PC-3 (cell line): ENCODE measurements around the gene SNRPF.

Experiments used
- EZH2phosphoT487 ChIP-seq: fragments of 300-600 bp; sonication (generic); IDR thresholded peaks from 2 replicates; pipeline ENCODE4 v1.6.1; 2018; ENCODE audit warnings: mild to moderate bottlenecking, antibody characterized with exemption, low read length, borderline replicate concordance
- TF ChIP-seq, protein P1 (sequence below): fragments of 300-600 bp; sonication (generic); conservative IDR thresholded peaks from 2 replicates; pipeline ENCODE4 v1.5.1; 2017; ENCODE audit warnings: antibody characterized with exemption, low read depth, mild to moderate bottlenecking, low read length

DNA sequence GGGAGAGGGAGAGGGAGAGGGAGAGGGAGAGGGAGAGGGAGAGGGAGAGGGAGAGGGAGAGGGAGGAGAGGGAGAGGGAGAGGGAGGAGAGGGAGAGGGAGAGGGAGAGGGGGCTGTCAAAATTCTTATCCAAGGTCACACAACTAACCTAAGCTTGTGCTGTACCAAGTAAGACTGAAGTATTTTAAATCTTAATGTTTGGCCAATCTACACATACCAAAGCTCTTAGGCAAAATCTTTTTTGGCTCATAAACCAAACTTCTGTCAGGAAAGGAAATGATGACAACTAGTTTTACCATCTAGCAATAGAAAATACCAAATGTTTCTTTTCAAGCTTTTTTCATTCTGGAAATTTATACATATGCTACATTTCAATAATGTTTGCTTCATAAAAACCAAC is 49.8 kb downstream of the SNRPF start:
- TF ChIP-seq EZH2phosphoT487, result no peak
- TF ChIP-seq, protein P1, sequence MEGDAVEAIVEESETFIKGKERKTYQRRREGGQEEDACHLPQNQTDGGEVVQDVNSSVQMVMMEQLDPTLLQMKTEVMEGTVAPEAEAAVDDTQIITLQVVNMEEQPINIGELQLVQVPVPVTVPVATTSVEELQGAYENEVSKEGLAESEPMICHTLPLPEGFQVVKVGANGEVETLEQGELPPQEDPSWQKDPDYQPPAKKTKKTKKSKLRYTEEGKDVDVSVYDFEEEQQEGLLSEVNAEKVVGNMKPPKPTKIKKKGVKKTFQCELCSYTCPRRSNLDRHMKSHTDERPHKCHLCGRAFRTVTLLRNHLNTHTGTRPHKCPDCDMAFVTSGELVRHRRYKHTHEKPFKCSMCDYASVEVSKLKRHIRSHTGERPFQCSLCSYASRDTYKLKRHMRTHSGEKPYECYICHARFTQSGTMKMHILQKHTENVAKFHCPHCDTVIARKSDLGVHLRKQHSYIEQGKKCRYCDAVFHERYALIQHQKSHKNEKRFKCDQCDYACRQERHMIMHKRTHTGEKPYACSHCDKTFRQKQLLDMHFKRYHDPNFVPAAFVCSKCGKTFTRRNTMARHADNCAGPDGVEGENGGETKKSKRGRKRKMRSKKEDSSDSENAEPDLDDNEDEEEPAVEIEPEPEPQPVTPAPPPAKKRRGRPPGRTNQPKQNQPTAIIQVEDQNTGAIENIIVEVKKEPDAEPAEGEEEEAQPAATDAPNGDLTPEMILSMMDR, result no peak
